T-helper 22 cell (primary cell): Measurements from ENCODE around the gene SPINK13.
"Not testable (repeated sequence)": the region's sequence is repeated elsewhere in the genome, so short reads cannot be mapped to it uniquely, and the experiment has no call there.

ENCODE experiments used
- DNase-seq: peaks from one replicate; pipeline ENCODE4 v3.0.0-alpha.2; 2020; ENCODE audit warnings: low read depth

Gene SPINK13

DNA sequence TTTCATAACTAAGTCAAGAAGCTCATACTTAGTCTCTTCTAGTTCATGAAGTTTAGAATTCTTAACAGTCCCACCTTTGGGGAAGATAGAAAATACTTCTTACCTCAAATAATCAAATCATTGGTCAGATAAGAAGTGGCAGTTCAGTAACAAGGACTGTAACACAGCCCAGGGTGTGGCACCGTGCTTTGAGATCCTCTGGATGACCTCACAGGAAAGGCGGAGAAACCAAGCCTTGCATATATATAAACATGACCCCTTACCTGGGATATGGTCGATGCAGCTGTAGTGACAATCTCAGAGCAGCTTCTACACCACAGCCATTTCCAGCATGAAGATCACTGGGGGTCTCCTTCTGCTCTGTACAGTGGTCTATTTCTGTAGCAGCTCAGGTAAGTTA, 43.6 kb downstream of the SPINK13 start, which contains the start of gene SPINK7:
TSS of gene SPINK7 (plus strand) at position 271 of the 400 bp plus-strand sequence. CDS start at position 332, 61 bp downstream.
- DNase-seq: no peak

DNA sequence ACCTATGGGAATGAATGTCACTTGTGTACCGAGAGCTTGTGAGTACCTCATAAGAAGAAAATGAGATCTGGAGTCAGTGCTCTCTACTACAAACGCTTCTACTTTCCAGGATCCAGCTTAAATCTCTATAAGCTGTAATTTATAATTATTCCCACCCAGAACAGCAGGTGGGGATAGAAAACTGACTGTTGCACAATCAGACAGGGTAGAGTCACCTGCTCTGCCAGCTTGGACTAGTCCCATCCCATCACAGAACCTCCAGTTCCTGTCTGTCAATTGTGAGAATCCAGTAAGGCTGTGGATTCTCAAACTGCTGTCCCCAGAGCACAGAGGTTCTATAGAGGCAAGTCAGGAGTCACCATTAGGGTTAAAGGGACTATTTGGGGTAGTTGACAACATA, 45.6 kb downstream of the SPINK13 start:
- DNase-seq: no peak

DNA sequence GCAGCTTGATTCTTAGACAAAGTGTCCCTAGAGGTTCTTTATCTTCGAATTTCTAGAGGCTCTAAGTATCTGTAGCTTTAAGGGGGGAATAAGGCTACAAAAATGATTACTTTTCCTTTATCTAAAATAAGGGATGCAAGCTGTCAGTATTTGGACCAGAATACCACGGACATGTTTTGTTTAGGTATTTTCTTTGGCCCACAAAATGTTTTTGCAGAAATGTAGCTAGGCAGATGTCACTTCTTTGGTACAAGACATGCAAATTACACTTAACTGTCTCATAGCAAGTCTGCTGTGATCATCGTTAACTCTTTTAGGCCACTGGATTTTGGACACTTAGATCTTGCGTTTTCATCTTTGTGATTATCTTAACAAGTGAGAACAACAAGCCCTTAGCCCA, 46.1 kb downstream of the SPINK13 start:
- no peak for DNase-seq

DNA sequence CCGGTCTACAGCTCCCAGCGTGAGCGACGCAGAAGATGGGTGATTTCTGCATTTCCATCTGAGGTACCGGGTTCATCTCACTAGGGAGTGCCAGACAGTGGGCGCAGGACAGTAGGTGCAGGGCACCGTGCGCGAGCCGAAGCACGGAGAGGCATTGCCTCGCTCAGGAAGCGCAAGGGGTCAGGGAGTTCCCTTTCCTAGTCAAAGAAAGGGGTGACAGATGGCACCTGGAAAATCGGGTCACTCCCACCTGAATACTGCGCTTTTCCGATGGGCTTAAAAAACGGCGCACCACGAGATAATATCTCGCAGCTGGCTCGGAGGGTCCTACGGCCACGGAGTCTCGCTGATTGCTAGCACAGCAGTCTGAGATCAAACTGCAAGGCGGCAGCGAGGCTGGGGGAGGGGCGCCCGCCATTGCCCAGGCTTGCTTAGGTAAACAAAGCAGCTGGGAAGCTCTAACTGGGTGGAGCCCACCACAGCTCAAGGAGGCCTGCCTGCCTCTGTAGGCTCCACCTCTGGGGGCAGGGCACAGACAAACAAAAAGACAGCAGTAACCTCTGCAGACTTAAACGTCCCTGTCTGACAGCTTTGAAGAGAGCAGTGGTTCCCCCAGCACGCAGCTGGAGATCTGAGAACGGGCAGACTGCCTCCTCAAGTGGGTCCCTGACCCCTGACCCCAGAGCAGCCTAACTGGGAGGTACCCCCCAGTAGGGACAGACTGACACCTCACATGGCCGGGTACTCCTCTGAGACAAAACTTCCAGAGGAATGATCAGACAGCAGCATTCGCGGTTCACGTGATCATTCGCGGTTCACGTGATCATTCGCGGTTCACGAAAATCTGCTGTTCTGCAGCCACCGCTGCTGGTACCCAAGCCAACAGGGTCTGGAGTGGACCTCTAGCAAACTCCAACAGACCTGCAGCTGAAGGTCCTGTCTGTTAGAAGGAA, 51.7 kb downstream of the SPINK13 start:
- not testable (repeated sequence) for DNase-seq

DNA sequence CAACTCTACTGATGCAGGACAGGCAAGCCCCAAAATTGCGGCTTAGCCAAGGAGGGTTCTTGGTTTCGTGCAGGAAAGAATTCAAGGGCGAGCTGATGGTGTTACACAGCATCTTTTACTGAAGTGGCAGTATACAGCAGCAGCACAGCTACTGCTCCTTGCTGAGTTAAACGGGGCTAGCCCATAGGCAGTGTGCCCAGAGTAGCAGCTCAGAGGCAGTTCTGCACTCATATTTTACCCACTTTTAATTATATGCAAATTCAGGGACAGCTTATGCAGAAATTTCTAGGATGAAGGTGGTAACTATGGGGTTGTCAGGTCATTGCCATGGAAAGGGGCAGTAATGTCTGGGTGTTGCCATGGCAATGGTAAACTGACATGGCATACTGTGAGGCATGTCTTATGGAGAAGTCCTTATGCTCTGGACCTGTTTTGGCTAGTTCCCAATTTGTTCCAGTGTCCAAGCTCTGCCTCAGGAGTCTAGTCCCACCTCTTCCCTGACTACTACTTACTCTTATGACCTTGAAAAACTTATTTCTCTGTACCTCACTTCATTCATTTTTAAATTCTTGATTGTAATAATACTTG, 64.8 kb downstream of the SPINK13 start:
- no peak for DNase-seq

DNA sequence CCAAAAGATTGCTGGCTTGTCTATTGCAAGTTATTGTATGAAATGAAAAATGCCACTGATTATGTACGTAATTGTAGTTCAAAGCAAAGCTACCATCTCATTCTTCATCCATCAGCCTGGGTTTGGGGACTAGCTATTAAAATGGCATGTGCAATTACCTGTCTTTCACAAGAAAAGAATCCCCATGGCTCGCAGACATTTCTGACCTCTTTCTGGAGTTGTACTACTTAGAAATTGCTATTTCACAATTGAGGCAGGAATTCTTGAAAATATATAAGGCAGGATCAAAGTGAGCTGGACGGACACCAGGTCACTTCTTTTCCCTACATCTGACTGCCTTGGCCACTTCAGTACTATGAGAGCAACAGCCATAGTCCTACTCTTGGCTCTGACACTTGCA, 66.7 kb downstream of the SPINK13 start, which contains the start of gene SPINK9:
TSS of gene SPINK9 (plus strand) at position 301 of the 400 bp plus-strand sequence. CDS start at position 356, 55 bp downstream.
- no peak for DNase-seq
